T-helper 1 cell treated with Interleukin-12 subunit alpha and Interleukin-12 subunit beta and Interleukin-4 antibody, amounts not matched to agents 30 ng/mL and 1 ng/mL, for 36 hours (primary cell): ENCODE results near the gene LIN37. TPM values are rescaled to one million over a fixed set of nuclear protein-coding genes. Genes with fewer than 3 reads are reported as not detected.
"Not testable (repeated sequence)": the region's sequence is repeated elsewhere in the genome, so short reads cannot be mapped to it uniquely, and the experiment has no call there.

Source experiments
- intact Hi-C: fragments of 100-400 bp; cut with micrococcal nuclease; formaldehyde crosslinking; loops from one replicate; pipeline ENCODE4 v1.15.1; 2024
- total RNA-seq: library from RNA; stranded (reverse); gene quantifications from 2 replicates; pipeline ENCODE4 v1.2.3, GENCODE V29; 2022

LIN37 gene
- total RNA-seq, 1 donor from 2014 or later = 15.0 TPM

- intact Hi-C loops = no loop called here
Measured at GRCh38 chr19:35767288-35768081, 19.1 kb downstream of the LIN37 start.

GRCh38 chr19:35768082-35768421, 19.7 kb downstream of the LIN37 start:
- intact Hi-C loops = no loop called here

DNA sequence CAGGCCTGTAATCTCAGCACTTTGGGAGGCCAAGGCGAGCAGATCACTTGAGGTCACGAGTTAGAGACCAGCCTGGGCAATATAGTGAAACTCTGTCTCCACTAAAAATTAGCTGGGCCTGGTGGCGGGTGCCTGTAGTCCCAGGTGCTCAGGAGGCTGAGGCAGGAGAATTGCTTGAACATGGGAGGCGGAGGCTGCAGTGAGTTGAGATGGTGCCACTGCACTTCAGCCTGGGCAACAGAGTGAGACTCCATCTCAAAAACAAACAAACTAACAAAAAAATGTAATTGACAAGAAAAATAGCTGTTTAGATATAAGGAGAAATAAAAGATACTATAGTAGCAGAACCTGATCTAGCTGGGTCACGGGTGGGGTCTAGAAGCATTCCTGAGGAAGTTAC, 24.0 kb downstream of the LIN37 start:
- intact Hi-C loops = not testable (repeated sequence)

DNA sequence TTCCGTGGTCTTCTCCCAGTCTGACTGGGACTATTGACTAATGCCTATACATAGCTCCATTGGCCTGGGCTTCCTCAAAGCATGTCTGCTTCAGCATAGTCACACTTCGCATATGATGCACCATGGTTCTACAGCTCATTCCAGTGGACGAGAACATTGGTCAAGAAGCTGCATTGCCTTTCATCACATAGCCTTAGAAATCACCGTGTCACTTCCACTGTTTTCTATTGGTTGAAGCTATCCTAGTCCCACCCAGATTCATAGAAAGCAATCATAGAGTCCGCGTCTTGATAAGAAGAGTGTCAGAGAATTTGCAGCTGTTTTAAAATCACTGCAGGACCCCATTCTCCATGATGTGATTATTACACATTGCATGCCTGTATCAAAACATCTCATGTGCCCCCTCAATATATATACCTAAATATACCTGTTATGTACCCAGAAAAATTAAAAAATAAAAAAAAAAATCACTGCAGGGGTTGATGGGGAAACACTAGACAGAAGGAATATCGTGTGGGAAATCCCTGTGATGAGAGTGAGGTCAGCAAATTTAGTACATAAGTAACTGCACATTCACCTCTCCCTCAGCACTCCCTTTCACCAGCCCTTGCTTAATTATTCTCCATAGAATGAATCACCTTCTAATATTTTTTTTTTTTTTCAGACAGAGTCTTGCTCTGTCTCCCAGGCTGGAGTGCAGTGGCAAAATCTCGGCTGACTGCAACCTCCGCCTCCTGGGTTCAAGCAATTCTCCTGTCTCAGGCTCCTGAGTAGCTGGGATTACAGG, 24.8 kb downstream of the LIN37 start:
- intact Hi-C loops = no loop called here

DNA sequence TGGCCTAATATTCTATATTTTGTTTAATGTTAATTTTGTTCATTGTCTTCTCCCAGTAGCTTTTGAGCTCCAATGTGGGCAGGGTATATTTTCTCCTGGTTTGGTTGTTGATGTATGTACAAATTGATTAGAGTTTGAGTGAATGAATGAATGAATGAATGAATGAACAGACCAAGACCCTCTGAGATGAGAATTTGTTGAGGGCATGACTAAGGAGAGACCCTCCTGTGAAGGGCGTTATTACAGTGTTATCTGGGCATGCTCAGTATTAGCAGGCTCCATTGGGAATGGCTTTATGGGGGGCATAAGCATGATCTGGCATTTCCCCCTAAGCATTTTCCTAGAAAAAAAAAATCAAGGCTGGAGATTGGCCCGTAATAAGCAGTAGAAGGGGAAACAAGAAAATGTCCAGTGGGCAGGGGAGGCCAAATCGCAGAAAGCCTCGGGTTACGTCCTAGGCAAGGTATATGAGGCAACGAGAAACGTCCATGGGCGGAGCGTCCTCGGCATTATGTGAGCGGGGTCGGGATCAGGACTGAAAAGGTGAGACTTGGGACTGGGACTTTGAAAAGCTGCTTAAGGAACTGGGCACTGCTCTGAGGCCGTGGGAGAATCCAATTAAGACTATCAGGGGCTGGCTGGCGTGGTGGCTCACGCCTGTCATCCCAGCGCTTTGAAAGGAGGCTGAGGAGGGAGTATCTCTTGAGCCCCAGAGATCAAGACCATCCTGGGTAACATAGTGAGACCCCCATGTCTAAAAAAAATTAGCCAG, 26.1 kb downstream of the LIN37 start:
- intact Hi-C loops = loop anchor here (1.0 to 2.0 kb wide), 13 partner anchors 16 to 341 kb away; partner anchors contain the start of genes ALKBH6, COX6B1, LIN37 and PROSER3

DNA sequence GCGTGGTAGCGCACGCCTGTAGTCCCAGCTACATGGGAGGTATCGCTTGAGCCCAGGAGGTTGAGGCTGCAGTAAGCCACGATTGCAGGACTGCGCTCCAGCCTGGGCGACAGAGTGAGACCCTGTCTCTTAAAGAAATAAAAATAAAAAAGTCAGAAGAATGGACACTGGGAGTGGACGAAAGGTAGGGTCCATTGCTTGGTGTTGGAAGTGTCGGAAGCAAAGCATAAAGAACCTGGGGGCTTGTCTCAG, 26.6 kb downstream of the LIN37 start:
- intact Hi-C loops = loop anchor here (1.0 to 2.0 kb wide), 13 partner anchors 17 to 340 kb away; partner anchors contain the start of genes ALKBH6, COX6B1, LIN37 and PROSER3

GRCh38 chr19:35775298-35776101, 27.1 kb downstream of the LIN37 start, which contains the start of gene ARHGAP33:
Gene ARHGAP33, plus strand, starts transcription at chr19:35775564. Its CDS starts 95 bp downstream, at chr19:35775659.
- intact Hi-C loops = loop anchor here (1.0 to 2.0 kb wide), 13 partner anchors 17 to 340 kb away; partner anchors contain the start of genes ALKBH6, COX6B1, LIN37 and PROSER3

GRCh38 chr19:35776102-35776788, 27.9 kb downstream of the LIN37 start:
- intact Hi-C loops = no loop called here

GRCh38 chr19:35777086-35777841, 28.9 kb downstream of the LIN37 start:
- intact Hi-C loops = no loop called here

DNA sequence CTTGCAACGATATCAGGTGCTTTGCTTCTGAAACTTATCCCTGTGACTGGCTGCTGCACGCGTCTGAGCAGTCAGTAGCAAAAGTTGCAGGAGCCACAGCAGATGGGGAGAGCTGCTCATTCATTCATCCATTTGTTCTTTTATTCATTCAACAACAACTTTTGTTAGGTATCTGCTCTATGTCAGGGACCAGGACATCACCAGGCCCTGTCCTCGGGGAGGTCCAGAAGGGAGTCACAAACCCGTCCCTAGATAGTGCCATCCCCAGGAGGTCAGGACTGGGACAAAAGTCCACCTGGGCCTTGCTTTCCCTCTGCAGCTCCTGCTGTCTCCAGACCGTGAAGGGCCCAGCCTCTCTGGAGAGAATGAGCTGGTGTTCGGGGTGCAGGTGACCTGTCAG, 29.6 kb downstream of the LIN37 start:
- intact Hi-C loops = no loop called here

GRCh38 chr19:35779033-35779432, 30.7 kb downstream of the LIN37 start:
- intact Hi-C loops = no loop called here

DNA sequence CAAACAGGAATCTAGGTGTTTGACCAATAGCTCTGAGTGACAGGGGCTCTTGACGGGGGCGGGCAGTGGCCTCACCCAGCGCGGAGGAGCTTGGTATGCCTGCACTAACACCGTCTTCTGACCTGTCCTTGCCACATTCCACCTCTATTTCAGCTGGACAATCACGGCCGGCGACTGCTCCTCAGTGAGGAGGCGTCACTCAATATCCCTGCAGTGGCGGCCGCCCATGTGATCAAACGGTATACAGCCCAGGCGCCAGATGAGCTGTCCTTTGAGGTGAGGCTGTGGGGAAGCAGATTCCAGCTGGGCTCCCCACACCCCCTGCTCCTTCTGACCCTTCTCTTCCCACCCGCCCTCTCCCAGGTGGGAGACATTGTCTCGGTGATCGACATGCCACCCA, 31.7 kb downstream of the LIN37 start:
- intact Hi-C loops = no loop called here

DNA sequence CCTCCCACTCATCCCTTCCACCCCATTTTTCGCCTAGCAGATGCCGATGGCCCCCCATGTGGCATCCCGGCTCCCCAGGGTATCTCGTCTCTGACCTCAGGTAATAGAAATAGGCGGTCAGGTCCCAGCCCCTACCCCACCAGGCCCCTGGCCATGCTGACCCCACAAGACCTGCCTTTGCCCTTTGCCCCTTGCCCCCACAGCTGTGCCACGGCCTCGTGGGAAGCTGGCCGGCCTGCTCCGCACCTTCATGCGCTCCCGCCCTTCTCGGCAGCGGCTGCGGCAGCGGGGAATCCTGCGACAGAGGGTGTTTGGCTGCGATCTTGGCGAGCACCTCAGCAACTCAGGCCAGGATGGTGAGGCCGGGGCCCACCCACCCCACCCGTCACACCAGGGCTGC, 32.3 kb downstream of the LIN37 start:
- intact Hi-C loops = no loop called here

DNA sequence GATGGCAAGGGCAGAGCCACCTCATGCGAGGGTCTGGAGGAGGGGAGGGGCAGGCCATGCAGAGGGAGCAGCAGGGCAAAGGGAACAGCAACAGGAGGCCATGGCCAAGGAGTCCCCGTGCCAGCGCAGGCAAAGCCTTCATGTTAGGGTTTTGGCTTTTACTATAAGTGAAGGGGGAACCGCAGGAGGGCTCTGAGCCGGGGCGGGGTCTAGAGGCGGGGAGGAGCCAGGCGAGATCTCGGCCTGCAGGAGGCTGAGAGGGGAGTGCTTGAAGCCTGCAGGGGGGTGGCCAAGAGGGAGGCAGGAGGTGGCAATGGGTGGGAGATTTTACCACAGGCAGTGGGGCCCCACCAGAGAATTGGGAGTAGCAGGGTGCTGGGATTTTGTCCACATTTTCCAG, 33.3 kb downstream of the LIN37 start:
- intact Hi-C loops = no loop called here

- intact Hi-C loops = no loop called here
Measured at GRCh38 chr19:35782589-35782988, 34.2 kb downstream of the LIN37 start.

DNA sequence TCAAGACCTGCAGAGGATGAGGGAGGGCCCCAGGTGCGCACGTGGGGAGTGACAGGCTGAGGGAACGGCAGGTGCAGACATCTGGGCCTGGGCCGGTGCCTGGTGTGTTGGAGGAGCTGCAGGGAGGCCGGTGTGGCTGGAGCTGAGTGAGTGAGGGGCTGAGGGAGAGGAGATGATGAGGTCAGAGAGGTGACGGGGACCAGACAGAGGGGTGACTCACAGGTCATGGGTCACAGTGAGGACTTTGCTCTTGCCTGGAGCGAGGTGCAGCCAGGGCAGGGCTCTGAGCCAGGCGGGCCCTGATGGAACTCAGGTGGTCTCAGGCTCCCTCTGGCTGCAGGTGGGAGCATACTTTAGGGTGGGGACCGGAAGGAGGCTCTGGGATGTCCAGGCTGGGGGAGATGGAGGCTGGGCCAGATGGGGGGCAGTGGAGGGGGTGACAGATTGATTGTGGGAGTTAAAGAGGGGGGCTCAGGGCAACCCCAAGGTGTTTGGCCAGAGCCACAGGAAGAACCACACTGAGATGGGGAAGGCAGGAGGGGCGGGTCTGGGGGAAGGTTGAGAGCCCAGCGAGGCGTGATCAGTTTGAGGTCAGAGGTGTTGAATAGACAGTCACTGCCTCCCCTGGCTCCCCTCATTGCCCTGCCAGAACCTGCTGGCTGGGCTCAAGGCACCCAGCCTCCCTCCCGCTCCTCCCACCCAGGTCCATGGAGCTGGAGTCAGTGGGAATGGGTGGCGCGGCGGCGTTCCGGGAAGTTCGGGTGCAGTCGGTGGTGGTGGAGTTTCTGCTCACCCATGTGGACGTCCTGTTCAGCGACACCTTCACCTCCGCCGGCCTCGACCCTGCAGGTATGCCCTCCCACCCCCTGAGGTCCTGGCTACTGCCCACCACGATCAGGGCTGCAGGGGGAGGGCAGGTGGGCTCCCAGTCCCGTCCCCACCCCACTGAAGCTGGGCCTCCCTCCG, 35.4 kb downstream of the LIN37 start:
- intact Hi-C loops = no loop called here

GRCh38 chr19:35784503-35785338, 36.3 kb downstream of the LIN37 start:
- intact Hi-C loops = no loop called here

DNA sequence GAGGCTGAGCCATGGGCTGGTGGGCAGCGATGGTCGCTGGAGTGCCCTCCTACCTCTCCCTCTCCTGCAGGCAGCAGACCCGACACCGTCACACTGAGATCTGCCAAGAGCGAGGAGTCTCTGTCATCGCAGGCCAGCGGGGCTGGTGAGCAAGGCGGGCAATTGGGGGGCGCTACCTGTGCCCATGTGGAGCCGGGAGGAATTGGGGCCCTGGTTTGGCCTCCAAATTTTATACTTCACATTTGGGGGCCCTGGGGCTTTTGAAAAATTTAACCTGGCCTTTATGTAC, 36.9 kb downstream of the LIN37 start:
- intact Hi-C loops = no loop called here
